ENCODE measurements around the gene P2RY8.
"Not testable (repeated sequence)": the region's sequence is repeated elsewhere in the genome, so short reads cannot be mapped to it uniquely, and the experiment has no call there.

P2RY8 gene

DNA sequence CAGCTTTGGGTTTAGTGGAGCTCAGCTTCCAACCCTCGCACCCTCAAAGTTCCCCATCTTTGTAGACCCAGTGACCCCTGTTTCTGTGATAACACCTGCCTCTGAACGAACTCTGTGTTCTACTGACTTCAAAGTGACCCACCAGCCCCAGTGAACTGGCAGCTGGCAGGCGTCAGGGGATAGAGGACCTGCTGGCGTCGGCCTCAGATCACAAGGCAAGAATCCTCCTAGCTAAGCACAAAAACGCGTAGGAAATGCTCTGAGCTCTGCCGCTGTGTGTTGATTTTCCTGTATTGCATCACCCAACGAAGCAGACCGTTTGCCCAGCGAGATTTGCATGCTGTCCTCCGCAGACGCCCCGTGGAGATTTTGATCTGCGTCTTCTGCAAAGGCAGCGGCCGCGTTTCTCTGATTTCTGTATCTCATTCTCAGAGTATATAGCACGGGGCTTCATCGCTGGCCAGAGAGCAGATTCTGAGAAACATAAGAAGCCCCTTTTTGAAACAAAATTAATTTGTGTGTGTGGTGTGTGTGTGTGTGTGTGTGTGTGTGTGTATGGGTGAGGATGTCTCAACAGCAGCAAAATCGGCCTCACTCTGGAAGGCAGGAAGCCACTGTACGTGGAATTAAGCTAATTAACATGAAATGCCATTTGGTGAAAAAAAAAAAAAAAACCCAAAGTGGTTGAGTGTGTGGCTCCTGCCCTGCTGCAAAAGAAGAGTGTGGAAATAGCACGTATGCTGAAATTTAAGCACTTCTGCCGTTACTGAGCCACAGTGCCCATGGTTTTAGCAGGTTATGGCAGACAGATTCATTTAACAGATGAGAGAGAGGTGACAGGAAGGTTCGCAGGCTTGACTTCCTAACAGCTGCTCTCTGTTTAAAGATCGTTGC, 55.1 kb downstream of the P2RY8 start:
- peaks cover 16% of the 10 kb centered on the region for H3K9me3 ChIP-seq
- H3K4me2 ChIP-seq: peak overlapping the region; percentile 79
- no peaks in the 10 kb centered on the region; the same call in 1 of the 2 replicates for H3K27me3 ChIP-seq
- peaks cover 75% of the 10 kb centered on the region for H3K36me3 ChIP-seq
- H4K20me1 ChIP-seq: peaks cover 64% of the 10 kb centered on the region
- peak overlapping the region; percentile 45 for H3K4me3 ChIP-seq
- H3K4me1 ChIP-seq: peaks cover 69% of the 10 kb centered on the region
- peak; percentile 99 for TF ChIP-seq Cebpa-rat (IDR thresholded peaks at IDR 0.05)
- H3K9ac ChIP-seq: peak overlapping the region; percentile 77
- peak overlapping the region; percentile 92 for H3K27ac ChIP-seq

DNA sequence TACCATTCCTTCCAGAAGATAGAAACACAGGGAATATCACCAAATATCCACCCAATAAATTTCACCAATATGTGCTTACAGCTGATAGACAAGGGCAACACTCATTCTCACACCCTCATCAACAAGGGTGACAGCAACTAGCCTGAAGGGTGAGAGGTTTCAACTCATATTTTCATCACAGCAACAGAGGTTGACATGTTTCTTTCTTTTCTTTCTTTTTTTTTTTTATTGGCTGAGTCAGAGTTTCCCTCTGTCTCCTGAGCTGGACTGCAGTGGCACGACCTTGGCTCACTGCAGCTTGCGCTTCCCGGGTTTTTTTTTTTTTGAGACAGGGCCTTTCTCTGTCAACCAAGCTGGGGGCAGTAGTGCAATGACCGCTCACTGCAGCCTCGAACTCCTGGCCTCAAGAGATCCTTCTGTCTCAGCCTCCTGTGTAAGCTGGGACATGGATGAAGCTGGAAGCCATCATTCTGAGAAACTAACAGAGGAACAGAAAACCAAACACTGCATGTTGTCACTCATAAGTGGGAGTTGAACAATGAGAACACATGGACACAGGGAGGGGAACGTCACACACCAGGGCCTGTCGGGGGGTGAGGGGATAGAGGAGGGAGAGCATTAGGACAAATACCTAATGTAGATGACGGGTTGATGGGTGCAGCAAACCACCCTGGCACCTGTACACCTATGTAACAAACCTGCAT, 56.8 kb downstream of the P2RY8 start:
- TF ChIP-seq Cebpa-rat (IDR thresholded peaks at IDR 0.05): no peak
- Histone ChIP-seq H3K36me3 (peaks cover 78% of the 10 kb centered on the region), H3K9ac (no peak overlapping the region), H3K4me3 (no peak overlapping the region), H3K27ac (peak overlapping the region; percentile 92; the same call in 1 of the 2 replicates), H3K4me2 (peak overlapping the region; percentile 79; the same call in 1 of the 2 replicates), H4K20me1 (peaks cover 67% of the 10 kb centered on the region), H3K4me1 (peaks cover 66% of the 10 kb centered on the region), H3K9me3 (peaks cover 18% of the 10 kb centered on the region; the same call in 1 of the 2 replicates), H3K27me3 (no peaks in the 10 kb centered on the region)

DNA sequence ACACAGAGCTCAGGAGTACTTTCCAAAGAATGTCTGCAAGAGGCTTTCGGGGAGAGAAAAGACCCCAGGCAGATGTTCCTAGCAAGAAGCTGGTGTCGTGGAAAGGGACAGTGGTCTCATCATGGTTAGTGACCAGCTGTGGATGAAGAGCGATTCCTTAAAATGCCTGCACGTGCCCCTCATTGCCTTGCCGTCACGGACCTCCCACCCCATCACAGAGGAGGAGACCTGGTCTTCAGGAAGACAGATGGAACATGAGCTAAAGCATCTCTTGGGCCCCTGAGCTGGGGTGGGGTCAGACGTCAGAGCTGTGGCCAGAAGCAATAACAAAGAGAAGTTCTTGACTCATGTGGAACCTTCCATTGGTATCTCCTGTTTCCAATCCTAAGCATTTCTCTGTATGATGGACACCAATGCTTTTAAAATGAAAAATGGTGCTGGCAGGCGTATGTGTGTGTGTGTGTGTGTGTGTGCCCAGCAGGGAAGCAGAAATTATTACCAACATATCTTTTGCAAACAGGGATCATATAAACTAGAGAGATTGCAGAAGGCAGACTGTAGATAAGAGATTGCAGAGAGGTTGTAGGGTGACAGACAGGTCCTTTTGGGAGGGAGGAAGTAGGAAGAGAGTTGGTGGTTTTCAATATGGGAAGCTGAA, 59.1 kb downstream of the P2RY8 start:
- peaks cover 54% of the 10 kb centered on the region for H4K20me1 ChIP-seq
- no peak overlapping the region for H3K4me3 ChIP-seq
- H3K36me3 ChIP-seq: peaks cover 70% of the 10 kb centered on the region
- peaks cover 43% of the 10 kb centered on the region for H3K4me1 ChIP-seq
- no peak for TF ChIP-seq Cebpa-rat (IDR thresholded peaks at IDR 0.05)
- H3K9ac ChIP-seq: no peak overlapping the region
- no peaks in the 10 kb centered on the region for H3K27me3 ChIP-seq
- H3K4me2 ChIP-seq: peak overlapping the region; percentile 23; the same call in 1 of the 2 replicates
- peak overlapping the region; percentile 46; the same call in 1 of the 2 replicates for H3K27ac ChIP-seq
- H3K9me3 ChIP-seq: peaks cover 19% of the 10 kb centered on the region; the same call in 1 of the 2 replicates

DNA sequence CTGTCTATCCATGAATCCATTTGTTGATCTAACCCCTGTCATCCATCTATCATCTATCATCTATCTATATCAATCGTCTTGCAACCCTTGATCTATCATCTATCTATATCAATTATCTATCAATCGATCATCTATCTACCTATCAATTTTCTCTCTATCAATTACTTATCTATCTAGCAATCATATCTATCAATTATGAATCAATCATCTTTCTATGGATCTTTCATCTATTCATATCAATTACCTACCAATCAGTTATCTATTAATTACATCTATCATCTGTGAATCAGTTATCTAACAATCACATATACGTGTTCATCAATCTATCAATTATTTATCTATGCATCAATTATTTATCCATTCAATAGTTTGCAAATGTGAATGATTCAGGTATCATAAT, 59.8 kb downstream of the P2RY8 start:
- Histone ChIP-seq H3K27me3 (no peaks in the 10 kb centered on the region), H3K36me3 (peaks cover 70% of the 10 kb centered on the region), H4K20me1 (peaks cover 54% of the 10 kb centered on the region), H3K4me3 (no peak overlapping the region), H3K9ac (no peak overlapping the region), H3K4me1 (peaks cover 40% of the 10 kb centered on the region), H3K9me3 (peaks cover 19% of the 10 kb centered on the region; the same call in 1 of the 2 replicates), H3K4me2 (no peak overlapping the region), H3K27ac (no peak overlapping the region; the same call in 1 of the 2 replicates)
- TF ChIP-seq Cebpa-rat (IDR thresholded peaks at IDR 0.05): no peak

DNA sequence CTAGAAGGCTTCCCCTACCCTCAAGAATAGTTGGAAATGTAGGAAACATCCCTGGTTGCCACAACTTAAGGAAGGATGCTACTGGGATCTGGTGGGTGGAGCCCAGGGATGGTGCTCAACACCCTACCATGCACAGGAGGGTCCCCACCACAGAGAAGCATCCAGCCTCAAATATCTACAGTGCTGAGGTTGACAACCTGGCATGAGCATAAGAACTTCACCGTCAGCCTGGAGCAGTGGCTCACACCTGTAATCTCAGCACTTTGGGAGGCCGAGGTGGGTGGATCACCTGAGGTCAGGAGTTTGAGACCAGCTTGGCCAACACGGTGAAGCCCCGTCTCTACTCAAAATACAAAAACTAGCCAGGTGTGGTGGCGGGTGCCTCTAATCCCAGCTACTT, 60.3 kb downstream of the P2RY8 start:
- H3K36me3 ChIP-seq: peaks cover 70% of the 10 kb centered on the region
- TF ChIP-seq Cebpa-rat (IDR thresholded peaks at IDR 0.05): no peak
- H3K9me3 ChIP-seq: peaks cover 19% of the 10 kb centered on the region; the same call in 1 of the 2 replicates
- H4K20me1 ChIP-seq: peaks cover 58% of the 10 kb centered on the region
- no peak overlapping the region for H3K27ac ChIP-seq
- no peak overlapping the region for H3K4me3 ChIP-seq
- H3K4me2 ChIP-seq: no peak overlapping the region
- no peak overlapping the region for H3K9ac ChIP-seq
- H3K27me3 ChIP-seq: no peaks in the 10 kb centered on the region
- H3K4me1 ChIP-seq: peaks cover 42% of the 10 kb centered on the region

DNA sequence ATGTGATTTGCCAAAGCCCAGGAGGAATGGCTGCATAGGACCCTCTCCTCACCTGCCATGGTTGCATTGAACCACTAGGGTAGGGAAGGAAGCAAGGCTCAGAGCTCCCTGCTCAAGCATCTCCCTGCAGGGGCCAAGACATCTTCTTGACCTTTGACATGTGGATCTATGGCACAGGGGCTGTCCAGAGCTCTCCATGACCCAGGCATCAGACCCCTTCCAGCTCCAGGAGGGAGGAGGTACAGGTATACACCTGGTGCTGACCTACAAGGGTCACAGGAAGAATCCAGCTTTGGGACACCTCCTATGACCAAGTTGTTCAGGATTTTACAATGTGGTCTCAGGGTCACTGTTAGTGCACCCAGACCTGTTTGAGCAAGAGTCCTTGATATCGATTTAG, 61.1 kb downstream of the P2RY8 start:
- no peak overlapping the region for H3K27ac ChIP-seq
- no peak overlapping the region for H3K9ac ChIP-seq
- peaks cover 43% of the 10 kb centered on the region for H3K4me1 ChIP-seq
- no peak overlapping the region for H3K4me2 ChIP-seq
- H3K27me3 ChIP-seq: no peaks in the 10 kb centered on the region
- H3K36me3 ChIP-seq: peaks cover 64% of the 10 kb centered on the region
- H4K20me1 ChIP-seq: peaks cover 59% of the 10 kb centered on the region
- H3K9me3 ChIP-seq: peaks cover 19% of the 10 kb centered on the region; the same call in 1 of the 2 replicates
- H3K4me3 ChIP-seq: no peak overlapping the region
- TF ChIP-seq Cebpa-rat (IDR thresholded peaks at IDR 0.05): no peak

DNA sequence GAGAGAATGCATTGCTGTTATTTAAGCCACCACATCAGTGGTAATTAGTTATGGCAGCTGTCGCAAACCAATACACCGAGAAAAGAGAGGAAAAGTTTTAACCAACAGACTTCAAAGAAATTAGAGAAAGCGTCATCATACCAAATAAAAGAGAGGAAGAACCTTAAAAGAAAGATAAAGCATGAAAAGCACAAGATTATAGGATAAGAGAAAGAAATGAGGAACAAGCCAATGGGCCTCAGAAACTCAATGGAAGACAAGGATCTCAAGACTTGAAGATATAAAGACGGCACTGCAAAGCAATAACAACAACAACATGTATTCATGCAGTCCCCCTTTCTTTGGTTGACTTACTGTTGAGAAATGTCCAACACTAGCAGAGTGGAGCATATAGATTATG, 61.5 kb downstream of the P2RY8 start:
- Histone ChIP-seq H3K4me2 (no peak overlapping the region), H4K20me1 (peaks cover 59% of the 10 kb centered on the region), H3K27ac (no peak overlapping the region), H3K36me3 (peaks cover 60% of the 10 kb centered on the region), H3K4me3 (no peak overlapping the region), H3K4me1 (peaks cover 43% of the 10 kb centered on the region), H3K27me3 (no peaks in the 10 kb centered on the region), H3K9me3 (peaks cover 19% of the 10 kb centered on the region; the same call in 1 of the 2 replicates), H3K9ac (no peak overlapping the region)
- no peak for TF ChIP-seq Cebpa-rat (IDR thresholded peaks at IDR 0.05)

DNA sequence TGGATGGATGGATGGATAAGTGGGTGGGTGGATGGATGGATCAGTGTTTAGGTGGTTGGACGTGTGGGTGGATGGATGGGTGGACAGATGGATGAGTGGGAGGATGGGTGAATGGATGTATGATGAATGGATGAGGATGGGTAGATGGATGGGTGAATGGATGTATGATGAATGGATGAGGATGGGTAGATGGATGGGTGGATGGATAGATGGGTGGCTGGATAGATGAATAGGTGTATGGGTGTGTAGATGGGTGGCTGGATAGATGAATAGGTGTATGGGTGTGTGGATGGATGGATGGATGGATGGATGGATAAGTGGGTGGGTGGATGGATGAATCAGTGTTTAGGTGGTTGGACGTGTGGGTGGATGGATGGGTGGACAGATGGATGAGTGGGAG, 62.4 kb downstream of the P2RY8 start:
- H3K36me3 ChIP-seq: peaks cover 52% of the 10 kb centered on the region
- H3K4me1 ChIP-seq: peaks cover 47% of the 10 kb centered on the region
- H3K4me3 ChIP-seq, H3K9ac ChIP-seq, H3K27me3 ChIP-seq, H3K27ac ChIP-seq, H3K4me2 ChIP-seq: not testable (repeated sequence)
- peaks cover 67% of the 10 kb centered on the region for H4K20me1 ChIP-seq
- H3K9me3 ChIP-seq: peaks cover 13% of the 10 kb centered on the region; the same call in 1 of the 2 replicates

DNA sequence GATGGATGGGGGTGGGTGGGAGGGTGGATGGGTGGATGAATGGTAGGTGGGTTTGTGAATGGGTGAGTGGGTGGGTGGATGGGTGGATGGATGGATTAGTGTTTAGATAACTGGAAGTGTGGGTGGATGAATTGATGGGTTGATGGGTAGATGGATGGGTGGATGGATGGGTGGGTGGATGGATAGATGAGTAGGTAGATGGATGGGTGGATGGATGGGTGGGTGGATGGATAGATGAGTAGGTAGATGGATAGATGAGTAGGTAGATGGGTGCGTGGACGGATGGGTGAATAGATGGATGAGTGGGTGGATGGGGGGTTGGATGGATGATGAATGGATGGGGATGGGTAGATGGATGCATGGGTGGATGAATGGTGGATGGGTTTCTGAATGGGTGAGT, 64.0 kb downstream of the P2RY8 start:
- Histone ChIP-seq H3K4me2 (no peak overlapping the region), H3K4me3 (no peak overlapping the region), H3K9ac (no peak overlapping the region), H3K27me3 (no peaks in the 10 kb centered on the region), H4K20me1 (peaks cover 64% of the 10 kb centered on the region), H3K4me1 (peaks cover 44% of the 10 kb centered on the region), H3K9me3 (peaks cover 13% of the 10 kb centered on the region; the same call in 1 of the 2 replicates), H3K27ac (no peak overlapping the region), H3K36me3 (peaks cover 41% of the 10 kb centered on the region)
- TF ChIP-seq Cebpa-rat (IDR thresholded peaks at IDR 0.05): no peak
